ENCODE measurements around the gene ANKRD53. TPM values are rescaled to one million over a fixed set of nuclear protein-coding genes. Genes with fewer than 3 reads are reported as not detected.
A peak's percentile ranks its signal among the peaks of the same experiment; 100 is the strongest.

ANKRD53 gene
- total RNA-seq, 2 donors from 2014 or later = 4.7 to 10.2 TPM

- TF ChIP-seq, protein P1, sequence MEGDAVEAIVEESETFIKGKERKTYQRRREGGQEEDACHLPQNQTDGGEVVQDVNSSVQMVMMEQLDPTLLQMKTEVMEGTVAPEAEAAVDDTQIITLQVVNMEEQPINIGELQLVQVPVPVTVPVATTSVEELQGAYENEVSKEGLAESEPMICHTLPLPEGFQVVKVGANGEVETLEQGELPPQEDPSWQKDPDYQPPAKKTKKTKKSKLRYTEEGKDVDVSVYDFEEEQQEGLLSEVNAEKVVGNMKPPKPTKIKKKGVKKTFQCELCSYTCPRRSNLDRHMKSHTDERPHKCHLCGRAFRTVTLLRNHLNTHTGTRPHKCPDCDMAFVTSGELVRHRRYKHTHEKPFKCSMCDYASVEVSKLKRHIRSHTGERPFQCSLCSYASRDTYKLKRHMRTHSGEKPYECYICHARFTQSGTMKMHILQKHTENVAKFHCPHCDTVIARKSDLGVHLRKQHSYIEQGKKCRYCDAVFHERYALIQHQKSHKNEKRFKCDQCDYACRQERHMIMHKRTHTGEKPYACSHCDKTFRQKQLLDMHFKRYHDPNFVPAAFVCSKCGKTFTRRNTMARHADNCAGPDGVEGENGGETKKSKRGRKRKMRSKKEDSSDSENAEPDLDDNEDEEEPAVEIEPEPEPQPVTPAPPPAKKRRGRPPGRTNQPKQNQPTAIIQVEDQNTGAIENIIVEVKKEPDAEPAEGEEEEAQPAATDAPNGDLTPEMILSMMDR (IDR thresholded peaks at IDR 0.05) = no peak
- no peak for TF ChIP-seq POLR2A (IDR thresholded peaks at IDR 0.05)
- Histone ChIP-seq H3K4me3 (no peak overlapping the region), H3K9me3 (no peaks in the 10 kb centered on the region), H3K36me3 (replicated peaks in 1 of 2; ENCODE audit: insufficient read depth in 1 of 2, low read depth in 2 of 2) (peaks cover 0 to 2% of the 10 kb centered on the region in 2 donors), H3K27me3 (no peaks in the 10 kb centered on the region), H3K27ac (no peak overlapping the region), H3K4me1 (peaks cover 20% of the 10 kb centered on the region)
- intact Hi-C loops (cut with DNase I) = no loop called here
- ATAC-seq = no peak
- peak in 3 of 4 donors; percentile 3 to 12 (median 10) for DNase-seq
- 76 to 87% methylated on average over 9 to 14 of the region's 14 CpGs for WGBS, 2 donors
These were observed 3.7 kb downstream of the ANKRD53 start for GRCh38 chr2:70981866-70982810.

DNA sequence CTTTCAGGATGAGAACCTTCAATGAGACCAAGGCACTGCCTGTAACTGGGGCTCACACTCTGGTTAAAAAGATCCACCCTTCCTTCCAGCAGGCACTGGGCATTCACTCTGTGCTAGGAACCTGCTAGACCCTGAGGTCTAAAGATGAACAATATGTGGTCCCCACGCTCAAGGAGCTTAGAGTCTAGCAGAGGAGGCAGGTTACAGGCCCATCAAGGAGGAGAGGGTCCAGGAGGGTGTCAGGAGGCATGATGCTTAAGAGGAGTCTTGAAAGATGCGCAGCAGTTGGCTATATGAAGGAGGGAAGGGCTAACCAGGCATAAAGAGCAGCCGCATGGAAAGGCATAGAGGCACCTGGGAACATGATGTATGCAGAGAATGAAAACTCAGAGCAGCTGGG lies 4.5 kb downstream of the ANKRD53 start:
- peaks cover 14% of the 10 kb centered on the region for H3K4me1 ChIP-seq
- TF ChIP-seq, protein P1 (IDR thresholded peaks at IDR 0.05) = no peak
- TF ChIP-seq POLR2A (IDR thresholded peaks at IDR 0.05) = no peak
- ATAC-seq (no peak), DNase-seq (peak in 2 of 4 donors; percentile 2 to 3)
- 89% methylated on average over 3 of the region's 3 CpGs for WGBS, 2 donors
- H3K27me3 ChIP-seq = no peaks in the 10 kb centered on the region
- intact Hi-C loops (cut with DNase I) = no loop called here
- H3K4me3 ChIP-seq = no peak overlapping the region
- H3K27ac ChIP-seq = no peak overlapping the region
- H3K36me3 ChIP-seq (replicated peaks in 1 of 2; ENCODE audit: insufficient read depth in 1 of 2, low read depth in 2 of 2) = peaks cover 0 to 3% of the 10 kb centered on the region in 2 donors
- H3K9me3 ChIP-seq = no peaks in the 10 kb centered on the region

DNA sequence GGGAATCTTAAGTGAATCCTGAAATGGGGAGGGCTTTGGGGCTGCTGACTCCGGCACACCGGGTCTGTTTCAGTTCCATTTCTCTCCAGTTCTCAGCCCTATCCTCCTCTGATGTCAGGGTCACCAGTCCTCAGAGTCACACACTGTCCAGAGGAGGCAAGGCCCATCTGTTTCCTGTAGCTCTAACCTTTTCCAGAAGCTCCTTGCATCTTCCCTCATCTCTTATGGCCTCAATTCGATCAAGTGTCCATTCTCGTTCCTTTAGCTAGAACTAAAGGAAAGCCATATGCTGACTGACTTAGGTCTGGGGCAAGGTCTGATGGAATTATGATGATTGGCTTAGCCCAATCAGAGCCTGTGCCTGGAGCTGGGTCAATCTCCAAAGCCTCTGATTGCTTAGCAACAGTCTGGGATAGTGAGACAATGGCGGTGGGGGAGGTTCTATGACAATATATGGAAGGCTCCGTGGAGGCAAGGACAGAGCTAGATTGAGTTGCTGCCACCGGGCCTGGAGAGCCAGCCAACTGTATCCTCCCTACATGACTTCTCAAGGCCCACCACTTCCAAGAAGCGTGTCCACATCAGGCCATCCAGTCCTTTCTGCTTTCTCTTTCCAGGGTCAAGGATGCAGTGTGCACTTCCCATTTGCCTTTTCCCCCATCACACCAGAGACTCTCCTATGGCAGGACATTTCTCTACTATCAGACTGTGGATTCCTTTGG lies 5.2 kb downstream of the ANKRD53 start:
- intact Hi-C loops (cut with DNase I) = no loop called here
- no peak overlapping the region for H3K27ac ChIP-seq
- peaks cover 0 to 9% of the 10 kb centered on the region in 2 donors for H3K36me3 ChIP-seq (replicated peaks in 1 of 2; ENCODE audit: insufficient read depth in 1 of 2, low read depth in 2 of 2)
- TF ChIP-seq POLR2A (IDR thresholded peaks at IDR 0.05) = no peak
- TF ChIP-seq, protein P1 (IDR thresholded peaks at IDR 0.05) = no peak
- peak in 3 of 4 donors; percentile 0 to 6 (median 3) for DNase-seq
- WGBS, 2 donors = 80 to 85% methylated on average over 8 of the region's 8 CpGs
- H3K9me3 ChIP-seq = no peaks in the 10 kb centered on the region
- H3K4me3 ChIP-seq = no peak overlapping the region
- no peak for ATAC-seq
- no peaks in the 10 kb centered on the region for H3K27me3 ChIP-seq
- H3K4me1 ChIP-seq = peaks cover 7% of the 10 kb centered on the region

DNA sequence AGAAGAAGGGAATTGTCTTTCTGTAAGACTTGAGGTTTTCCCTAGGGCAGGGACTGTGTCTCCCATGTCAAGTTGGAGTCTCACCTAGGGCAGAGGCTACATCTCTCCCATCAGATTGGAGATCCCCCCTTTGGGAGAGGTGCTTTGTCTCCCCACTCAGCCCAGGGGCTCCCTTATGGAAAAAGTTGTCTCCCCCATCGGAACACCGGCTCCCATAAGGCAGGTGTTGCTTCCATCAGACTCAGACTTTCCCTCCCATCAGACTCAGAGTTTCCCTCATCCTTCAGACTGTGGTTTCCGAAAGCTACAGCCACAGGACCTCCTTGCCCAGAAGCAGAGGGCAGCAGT lies 5.8 kb downstream of the ANKRD53 start:
- Histone ChIP-seq H3K9me3 (no peaks in the 10 kb centered on the region), H3K36me3 (replicated peaks in 1 of 2; ENCODE audit: insufficient read depth in 1 of 2, low read depth in 2 of 2) (peaks cover 0 to 11% of the 10 kb centered on the region in 2 donors), H3K27me3 (no peaks in the 10 kb centered on the region), H3K4me3 (no peak overlapping the region), H3K4me1 (peaks cover 1% of the 10 kb centered on the region), H3K27ac (no peak overlapping the region)
- intact Hi-C loops (cut with DNase I) = no loop called here
- DNase-seq (peak in 1 of 4 donors; percentile 0), ATAC-seq (no peak)
- TF ChIP-seq, protein P1 (IDR thresholded peaks at IDR 0.05) = no peak
- TF ChIP-seq POLR2A (IDR thresholded peaks at IDR 0.05) = no peak
- 68 to 93% methylated on average over 3 of the region's 3 CpGs for WGBS, 2 donors

Measured in body of pancreas (tissue), 4 donors.